HepG2 (cell line): Measurements from ENCODE around the gene ZNF154. TPM values are rescaled to one million over a fixed set of nuclear protein-coding genes. Genes with fewer than 3 reads are reported as not detected.
A peak's percentile ranks its signal among the peaks of the same experiment; 100 is the strongest.

Source experiments
- CHD4 ChIP-seq: fragments of 200-600 bp; sonication (generic); IDR thresholded peaks from 2 replicates; pipeline ENCODE4 v1.7.0; 2017; ENCODE audit warnings: mild to moderate bottlenecking, low read length, borderline replicate concordance
- EEA1 ChIP-seq: sonication (generic); formaldehyde crosslinking; IDR thresholded peaks from 2 replicates; pipeline ENCODE4 v1.5.1; 2020; ENCODE audit warnings: mild to moderate bottlenecking, missing genetic modification reagents, borderline replicate concordance
- GRHL1 ChIP-seq: sonication (generic); formaldehyde crosslinking; conservative IDR thresholded peaks from 2 replicates; pipeline ENCODE4 v1.8.0; 2022; ENCODE audit warnings: missing genetic modification reagents
- GTF2F1 ChIP-seq: fragments of 150-350 bp; IDR thresholded peaks from 2 replicates; pipeline ENCODE4 v1.6.1; 2014; ENCODE audit warnings: low read length
- HOXA7 ChIP-seq: sonication (generic); formaldehyde crosslinking; IDR thresholded peaks from 2 replicates; pipeline ENCODE4 v1.8.1; 2022; ENCODE audit warnings: mild to moderate bottlenecking, missing genetic modification reagents, moderate library complexity
- KLF9 ChIP-seq: IDR thresholded peaks from 2 replicates; pipeline ENCODE4 v1.6.1; 2016; ENCODE audit warnings: low read depth
- MAZ ChIP-seq, 2 experiments: sonication (generic) in 1 of 2; formaldehyde crosslinking in 1 of 2; IDR thresholded peaks; 2 replicates each; pipeline versions ENCODE4 v1.5.0 to v1.6.1; 2012 to 2020; ENCODE audit warnings: low read depth in 2 of 2, mild to moderate bottlenecking in 2 of 2, borderline replicate concordance in 1 of 2, improper control_type of control experiment in 1 of 2, low read length in 1 of 2, missing genetic modification reagents in 1 of 2, moderate library complexity in 1 of 2
- PHF21A ChIP-seq: sonication (generic); formaldehyde crosslinking; IDR thresholded peaks from 2 replicates; pipeline ENCODE4 v1.5.0; 2020; ENCODE audit warnings: mild to moderate bottlenecking, missing genetic modification reagents
- SALL1 ChIP-seq: sonication (generic); formaldehyde crosslinking; IDR thresholded peaks from 2 replicates; pipeline ENCODE4 v1.8.0; 2022; ENCODE audit warnings: mild to moderate bottlenecking, missing genetic modification reagents
- TRAFD1 ChIP-seq: sonication (generic); formaldehyde crosslinking; IDR thresholded peaks from 2 replicates; pipeline ENCODE4 v1.5.1; 2020; ENCODE audit warnings: missing genetic modification reagents, mild to moderate bottlenecking, borderline replicate concordance
- USF2 ChIP-seq, 2 experiments: sonication (generic) in 1 of 2; formaldehyde crosslinking in 1 of 2; IDR thresholded peaks; 2 replicates each; pipeline versions ENCODE4 v1.5.1 to v1.6.1; 2011 to 2020; ENCODE audit warnings: borderline replicate concordance in 1 of 2, low read depth in 1 of 2, low read length in 1 of 2, mild to moderate bottlenecking in 1 of 2, missing genetic modification reagents in 1 of 2, moderate library complexity in 1 of 2
- XBP1 ChIP-seq: sonication (generic); formaldehyde crosslinking; IDR thresholded peaks from 2 replicates; pipeline ENCODE4 v1.5.0; 2020; ENCODE audit warnings: missing genetic modification reagents
- ZFX ChIP-seq: sonication (generic); formaldehyde crosslinking; IDR thresholded peaks from 2 replicates; pipeline ENCODE4 v1.4.0; 2020; ENCODE audit warnings: mild to moderate bottlenecking, low read depth, missing genetic modification reagents, moderate library complexity
- ZNF317 ChIP-seq: sonication (generic); formaldehyde crosslinking; IDR thresholded peaks from 2 replicates; pipeline ENCODE4 v1.5.0; 2020; ENCODE audit warnings: mild to moderate bottlenecking, missing genetic modification reagents
- ZNF615 ChIP-seq: sonication (generic); formaldehyde crosslinking; IDR thresholded peaks from 2 replicates; pipeline ENCODE4 v1.5.0; 2020; ENCODE audit warnings: mild to moderate bottlenecking, missing genetic modification reagents, borderline replicate concordance
- polyA plus RNA-seq, 8 experiments: library from polyadenylated mRNA; depleted of rRNA in 3 of 8; stranded (reverse) in 7 of 8; unstranded in 1 of 8; fragments of >200 nt; fragmentation: Illumina TruSeq in 4 of 8; extraction: Trizol in 4 of 8; gene quantifications; 2 replicates each; pipeline versions ENCODE4 v1.2.1 to v1.2.3, GENCODE V29; 2011 to 2016; ENCODE audit warnings: low read depth in 4 of 8, missing spikeins in 1 of 8, mixed read lengths in 1 of 8; ENCODE audit not compliant: insufficient read depth in 1 of 8
- total RNA-seq, 5 experiments: library from RNA; depleted of rRNA; stranded (reverse); fragments of >200 nt; fragmentation: Illumina TruSeq; extraction: Trizol; gene quantifications; 2 replicates each; pipeline ENCODE4 v1.2.3, GENCODE V29; 2016; ENCODE audit warnings: low read depth in 1 of 5
- TF ChIP-seq, protein P1 (sequence below): sonication (generic); formaldehyde crosslinking; IDR thresholded peaks from 2 replicates; pipeline ENCODE4 v1.4.0; 2020; ENCODE audit warnings: missing genetic modification reagents, mild to moderate bottlenecking, borderline replicate concordance
- TF ChIP-seq, protein P2 (sequence below): sonication (generic); formaldehyde crosslinking; IDR thresholded peaks from 2 replicates; pipeline ENCODE4 v1.4.0; 2020; ENCODE audit warnings: mild to moderate bottlenecking, missing genetic modification reagents, borderline replicate concordance

The ZNF154 gene
- total and polyA plus RNA-seq, 2 of the 13 experiments (the other 11 are each of a cell fraction or from before 2014, with no cell fraction given) = not detected

GRCh38 chr19:57746580-57747471 is 37.8 kb upstream of the ZNF154 start, which contains the start of gene ZNF776 (continued):
- TF ChIP-seq USF2 (IDR thresholded peaks at IDR 0.05; ENCODE audit: low read depth, low read length) = no peak
- TF ChIP-seq USF2 (CRISPR knock-in tag; IDR thresholded peaks at IDR 0.05; ENCODE audit: borderline replicate concordance) = no peak
- no peak for TF ChIP-seq PHF21A (CRISPR knock-in tag)
- TF ChIP-seq CHD4 = no peak
- peak; percentile 47; the same call in 1 of the 2 replicates for TF ChIP-seq SALL1 (CRISPR knock-in tag)
- no peak for TF ChIP-seq TRAFD1 (CRISPR knock-in tag)
- no peak for TF ChIP-seq EEA1 (CRISPR knock-in tag)
- no peak for TF ChIP-seq XBP1
- no peak for TF ChIP-seq ZNF615 (CRISPR knock-in tag)
- TF ChIP-seq MAZ (IDR thresholded peaks at IDR 0.05; ENCODE audit: borderline replicate concordance, low read depth, low read length) = no peak
- TF ChIP-seq MAZ (CRISPR knock-in tag; IDR thresholded peaks at IDR 0.05; ENCODE audit: low read depth) = 0 out of 2 replicates have a peak, but pooled peaks have one; percentile 64
- TF ChIP-seq KLF9 = no peak
- TF ChIP-seq GRHL1 (CRISPR knock-in tag) = no peak
- TF ChIP-seq ZNF317 (CRISPR knock-in tag) = peak; percentile 31; the same call in 1 of the 2 replicates
- TF ChIP-seq GTF2F1 = no peak
- TF ChIP-seq ZFX (CRISPR knock-in tag) = peak; percentile 66
- TF ChIP-seq, protein P1, sequence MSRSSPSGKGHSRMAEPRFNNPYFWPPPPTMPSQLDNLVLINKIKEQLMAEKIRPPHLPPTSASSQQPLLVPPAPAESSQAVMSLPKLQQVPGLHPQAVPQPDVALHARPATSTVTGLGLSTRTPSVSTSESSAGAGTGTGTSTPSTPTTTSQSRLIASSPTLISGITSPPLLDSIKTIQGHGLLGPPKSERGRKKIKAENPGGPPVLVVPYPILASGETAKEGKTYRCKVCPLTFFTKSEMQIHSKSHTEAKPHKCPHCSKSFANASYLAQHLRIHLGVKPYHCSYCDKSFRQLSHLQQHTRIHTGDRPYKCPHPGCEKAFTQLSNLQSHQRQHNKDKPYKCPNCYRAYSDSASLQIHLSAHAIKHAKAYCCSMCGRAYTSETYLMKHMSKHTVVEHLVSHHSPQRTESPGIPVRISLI (CRISPR knock-in tag) = no peak
- TF ChIP-seq, protein P2, sequence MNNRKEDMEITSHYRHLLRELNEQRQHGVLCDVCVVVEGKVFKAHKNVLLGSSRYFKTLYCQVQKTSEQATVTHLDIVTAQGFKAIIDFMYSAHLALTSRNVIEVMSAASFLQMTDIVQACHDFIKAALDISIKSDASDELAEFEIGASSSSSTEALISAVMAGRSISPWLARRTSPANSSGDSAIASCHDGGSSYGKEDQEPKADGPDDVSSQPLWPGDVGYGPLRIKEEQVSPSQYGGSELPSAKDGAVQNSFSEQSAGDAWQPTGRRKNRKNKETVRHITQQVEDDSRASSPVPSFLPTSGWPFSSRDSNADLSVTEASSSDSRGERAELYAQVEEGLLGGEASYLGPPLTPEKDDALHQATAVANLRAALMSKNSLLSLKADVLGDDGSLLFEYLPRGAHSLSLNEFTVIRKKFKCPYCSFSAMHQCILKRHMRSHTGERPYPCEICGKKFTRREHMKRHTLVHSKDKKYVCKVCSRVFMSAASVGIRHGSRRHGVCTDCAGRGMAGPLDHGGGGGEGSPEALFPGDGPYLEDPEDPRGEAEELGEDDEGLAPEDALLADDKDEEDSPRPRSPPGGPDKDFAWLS = no peak
- no peak for TF ChIP-seq HOXA7
